Kidney epithelial cell (primary cell): ENCODE data around the gene TMA16. TPM values are rescaled to one million over a fixed set of nuclear protein-coding genes. Genes with fewer than 3 reads are reported as not detected.

ENCODE experiments used
- DNase-seq: peaks from one replicate; pipeline ENCODE4 v3.0.0-alpha.2; 2010; ENCODE audit warnings: low read depth
- H3K27me3 ChIP-seq: 2 replicates; pipeline ENCODE4 v1.6.0; 2011; ENCODE audit warnings: low read length; ENCODE audit not compliant: control insufficient read depth, insufficient read depth
- H3K36me3 ChIP-seq: 2 replicates; pipeline ENCODE4 v1.5.1; 2011; ENCODE audit warnings: low read length; ENCODE audit not compliant: control insufficient read depth, insufficient read depth
- H3K4me3 ChIP-seq: 2 replicates; pipeline ENCODE4 v1.5.1; 2011; ENCODE audit warnings: low read depth, mild to moderate bottlenecking, control low read depth, low read length
- total RNA-seq: library from RNA; depleted of rRNA; stranded (reverse); fragments of >200 nt; gene quantifications from 2 replicates; pipeline ENCODE4 v1.2.3, GENCODE V29; 2015
- TF ChIP-seq, protein P1 (sequence below): IDR thresholded peaks from 2 replicates; pipeline ENCODE4 v1.5.1; 2011; ENCODE audit warnings: mild to moderate bottlenecking, moderate library complexity, low read length, control low read depth, inconsistent platforms; ENCODE audit not compliant: insufficient read depth, poor library complexity, severe bottlenecking

Gene TMA16
- total RNA-seq, 1 donor from 2014 or later = 30.7 TPM

DNA sequence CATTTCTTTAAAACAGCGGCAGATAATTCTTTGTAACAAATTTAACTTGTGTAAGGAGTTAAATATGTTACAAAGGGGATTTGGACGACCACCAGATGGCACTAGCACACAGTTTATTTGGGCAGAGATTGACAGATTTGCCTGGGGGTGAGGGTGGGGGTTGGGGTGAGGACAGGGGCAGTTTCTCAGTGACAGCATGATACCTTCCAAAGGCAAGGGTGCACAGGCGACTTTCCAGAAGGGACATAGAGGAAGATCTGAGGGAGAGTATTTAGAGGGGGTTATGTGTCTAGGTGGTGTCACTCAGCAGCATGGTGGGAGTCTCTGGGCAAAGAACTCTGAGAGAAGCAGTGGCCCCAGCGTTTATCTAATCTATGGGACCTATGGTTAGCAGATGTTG is 9.6 kb upstream of the TMA16 start:
- DNase-seq = peak; percentile 14
- TF ChIP-seq, protein P1, sequence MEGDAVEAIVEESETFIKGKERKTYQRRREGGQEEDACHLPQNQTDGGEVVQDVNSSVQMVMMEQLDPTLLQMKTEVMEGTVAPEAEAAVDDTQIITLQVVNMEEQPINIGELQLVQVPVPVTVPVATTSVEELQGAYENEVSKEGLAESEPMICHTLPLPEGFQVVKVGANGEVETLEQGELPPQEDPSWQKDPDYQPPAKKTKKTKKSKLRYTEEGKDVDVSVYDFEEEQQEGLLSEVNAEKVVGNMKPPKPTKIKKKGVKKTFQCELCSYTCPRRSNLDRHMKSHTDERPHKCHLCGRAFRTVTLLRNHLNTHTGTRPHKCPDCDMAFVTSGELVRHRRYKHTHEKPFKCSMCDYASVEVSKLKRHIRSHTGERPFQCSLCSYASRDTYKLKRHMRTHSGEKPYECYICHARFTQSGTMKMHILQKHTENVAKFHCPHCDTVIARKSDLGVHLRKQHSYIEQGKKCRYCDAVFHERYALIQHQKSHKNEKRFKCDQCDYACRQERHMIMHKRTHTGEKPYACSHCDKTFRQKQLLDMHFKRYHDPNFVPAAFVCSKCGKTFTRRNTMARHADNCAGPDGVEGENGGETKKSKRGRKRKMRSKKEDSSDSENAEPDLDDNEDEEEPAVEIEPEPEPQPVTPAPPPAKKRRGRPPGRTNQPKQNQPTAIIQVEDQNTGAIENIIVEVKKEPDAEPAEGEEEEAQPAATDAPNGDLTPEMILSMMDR = peak; percentile 71
- H3K4me3 ChIP-seq = no peak overlapping the region
- no peaks in the 10 kb centered on the region for H3K27me3 ChIP-seq
- no peaks in the 10 kb centered on the region for H3K36me3 ChIP-seq

DNA sequence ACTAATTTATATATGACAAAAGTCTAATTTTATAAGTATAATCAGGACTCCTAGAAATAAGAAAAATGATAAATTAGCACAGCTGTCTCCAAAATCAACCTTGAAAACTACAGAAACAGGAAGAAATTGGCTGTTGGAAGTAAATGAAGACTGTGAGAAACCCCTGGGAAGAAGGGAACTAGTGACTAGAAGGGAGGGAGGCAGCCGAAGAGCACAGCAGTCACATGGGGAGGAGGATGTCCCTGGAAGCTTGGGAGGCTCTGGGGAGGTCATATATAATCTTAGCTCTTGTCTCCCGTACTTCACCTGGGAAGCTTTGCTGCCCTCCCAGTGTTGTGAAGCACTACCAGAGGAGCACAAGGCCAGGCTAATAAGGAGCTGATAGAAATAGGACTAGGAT is 8.9 kb upstream of the TMA16 start:
- TF ChIP-seq, protein P1 = no peak
- no peaks in the 10 kb centered on the region for H3K36me3 ChIP-seq
- H3K27me3 ChIP-seq = no peaks in the 10 kb centered on the region
- H3K4me3 ChIP-seq = no peak overlapping the region
- no peak for DNase-seq

DNA sequence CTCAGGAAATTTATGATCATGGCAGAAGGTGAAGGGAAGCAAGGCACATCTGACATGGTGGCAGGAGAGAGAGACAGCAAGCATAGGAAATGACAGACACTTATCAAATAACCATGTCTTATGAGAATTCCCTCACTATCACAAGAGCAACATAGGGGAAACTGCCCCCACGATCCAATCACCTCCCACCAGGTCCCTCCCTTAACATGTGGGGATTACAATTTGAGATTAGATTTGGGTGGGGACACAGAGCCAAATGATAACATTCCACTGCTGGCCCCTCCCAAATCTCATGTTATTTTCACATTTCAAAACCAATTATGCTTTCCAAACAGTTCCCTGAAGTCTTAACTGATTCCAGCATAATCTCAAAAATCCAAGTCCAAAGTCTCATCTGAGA is 8.2 kb upstream of the TMA16 start:
- Histone ChIP-seq H3K4me3 (no peak overlapping the region), H3K36me3 (no peaks in the 10 kb centered on the region), H3K27me3 (no peaks in the 10 kb centered on the region)
- DNase-seq = no peak
- TF ChIP-seq, protein P1 = no peak

DNA sequence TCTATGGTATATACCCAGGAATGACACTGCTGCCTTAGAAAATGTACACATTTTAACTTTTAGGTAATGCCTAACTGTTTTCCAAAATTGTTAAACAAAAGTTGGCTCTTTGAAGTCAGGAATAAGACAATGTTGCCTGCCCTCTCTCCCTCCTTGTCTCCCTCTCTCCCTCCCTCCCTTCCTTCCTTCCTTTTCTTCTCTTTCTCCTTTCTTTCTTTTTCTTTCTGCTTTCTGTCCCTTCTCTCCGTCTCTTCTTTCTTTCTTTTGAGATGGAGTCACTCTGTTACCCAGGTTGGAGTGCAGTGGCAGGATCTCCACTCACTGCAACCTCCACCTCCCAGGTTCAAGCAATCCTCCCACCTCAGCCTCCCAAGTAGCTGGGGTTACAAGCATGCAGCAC is 4.6 kb upstream of the TMA16 start:
- Histone ChIP-seq H3K27me3 (no peaks in the 10 kb centered on the region), H3K36me3 (no peaks in the 10 kb centered on the region), H3K4me3 (no peak overlapping the region)
- no peak for DNase-seq
- TF ChIP-seq, protein P1 = no peak

DNA sequence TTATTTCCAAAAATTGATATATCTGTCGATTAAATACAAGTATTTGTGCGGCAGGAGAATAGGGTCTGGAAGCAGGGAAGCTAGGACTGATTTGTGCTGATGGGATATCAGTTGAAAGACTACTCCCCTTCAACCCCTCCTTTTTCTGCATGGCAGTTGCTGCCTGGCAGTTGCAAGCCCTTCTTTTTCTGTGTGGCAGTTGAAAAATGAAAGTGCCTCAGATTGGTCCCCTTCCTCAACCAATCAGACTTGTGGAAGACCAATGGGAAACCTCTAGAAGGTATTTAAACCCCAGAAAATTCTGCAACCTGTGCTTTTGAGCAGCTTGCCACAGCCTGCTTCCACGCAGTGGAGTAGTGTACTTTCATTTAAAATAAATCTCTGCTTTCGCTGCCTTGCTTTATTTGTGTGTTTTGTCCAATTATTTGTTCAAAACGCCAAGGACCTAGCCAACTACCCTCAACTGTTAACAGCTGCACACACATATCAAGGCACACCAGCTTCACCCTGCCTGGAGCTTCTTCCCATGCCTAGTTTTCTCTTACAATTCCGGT is 1.5 kb upstream of the TMA16 start:
- TF ChIP-seq, protein P1 = no peak
- no peak overlapping the region for H3K4me3 ChIP-seq

DNA sequence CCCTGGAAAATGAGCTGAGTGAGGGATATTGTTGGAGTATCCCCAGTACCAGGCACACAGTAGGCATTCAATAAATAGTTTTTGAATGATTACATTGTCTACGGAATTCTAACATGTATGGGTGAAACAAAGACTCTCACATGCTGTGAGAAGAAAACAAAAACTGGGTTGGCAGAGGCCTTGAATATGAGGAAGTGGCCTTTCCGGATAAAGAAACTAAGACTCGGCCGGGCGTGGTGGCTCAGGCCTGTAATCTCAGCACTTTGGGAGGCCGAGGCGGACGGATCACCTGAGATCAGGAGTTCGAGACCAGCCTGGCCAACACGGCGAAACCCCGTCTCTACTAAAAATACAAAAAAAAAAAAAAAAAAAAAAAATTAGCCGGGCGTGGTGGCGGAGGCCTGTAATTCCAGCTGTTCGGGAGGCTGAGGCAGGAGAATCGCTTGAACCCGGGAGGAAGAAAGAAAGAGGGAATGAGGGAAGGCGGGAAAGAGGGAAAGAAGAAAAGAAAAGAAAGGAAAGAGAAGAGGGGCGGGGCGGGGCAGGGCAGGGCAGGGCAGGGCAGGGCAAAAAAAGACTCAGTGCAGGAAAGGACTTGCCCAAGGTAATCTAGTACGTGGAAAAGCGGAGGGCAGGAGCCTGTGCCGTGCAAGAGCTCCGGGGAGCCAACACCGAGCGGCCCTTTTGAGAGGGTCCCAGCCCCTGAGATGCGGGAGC is 689 bp upstream of the TMA16 start:
- peak overlapping the region; percentile 65 for H3K4me3 ChIP-seq
- TF ChIP-seq, protein P1 = no peak

More for the DNA sequence above, 1.5 kb upstream of the TMA16 start:
- no peaks in the 10 kb centered on the region for H3K36me3 ChIP-seq
- DNase-seq = no peak
- H3K27me3 ChIP-seq = no peaks in the 10 kb centered on the region

More for the DNA sequence above, 689 bp upstream of the TMA16 start:
- DNase-seq = no peak
- H3K27me3 ChIP-seq = no peaks in the 10 kb centered on the region
- no peaks in the 10 kb centered on the region for H3K36me3 ChIP-seq
